Measurements from ENCODE around the gene PANK2.
"Not testable (repeated sequence)": the region's sequence is repeated elsewhere in the genome, so short reads cannot be mapped to it uniquely, and the experiment has no call there.

The PANK2 gene

GRCh38 chr20:3888622-3889488 is at the start of gene PANK2:
PANK2 (plus strand) TSS chr20:3889387.
- DNase-seq (ENCODE audit: low spot score) = peak; percentile 99

- DNase-seq (ENCODE audit: low spot score) = not testable (repeated sequence)
These were observed 49.0 kb upstream of the PANK2 start for GRCh38 chr20:3840201-3840600.

GRCh38 chr20:3842348-3842930 is 46.7 kb upstream of the PANK2 start:
- no peak for DNase-seq (ENCODE audit: low spot score)

GRCh38 chr20:3843490-3843889 is 45.7 kb upstream of the PANK2 start:
- no peak for DNase-seq (ENCODE audit: low spot score)

- DNase-seq (ENCODE audit: low spot score) = not testable (repeated sequence)
These were observed 45.1 kb upstream of the PANK2 start for GRCh38 chr20:3843990-3844619.

- no peak for DNase-seq (ENCODE audit: low spot score)
These were observed 42.8 kb upstream of the PANK2 start for GRCh38 chr20:3846378-3846739.

- peak; percentile 77 for DNase-seq (ENCODE audit: low spot score)
These were observed 42.3 kb upstream of the PANK2 start, which contains the start of gene MAVS for GRCh38 chr20:3846740-3847428. MAVS (plus strand) TSS chr20:3846834; CDS start chr20:3854625, 7,791 bp downstream.

GRCh38 chr20:3847429-3847940 is 41.7 kb upstream of the PANK2 start:
- DNase-seq (ENCODE audit: low spot score) = no peak

GRCh38 chr20:3848565-3848964 is 40.6 kb upstream of the PANK2 start:
- DNase-seq (ENCODE audit: low spot score) = no peak

GRCh38 chr20:3854462-3854871 is 34.7 kb upstream of the PANK2 start:
- no peak for DNase-seq (ENCODE audit: low spot score)

GRCh38 chr20:3857405-3857804 is 31.8 kb upstream of the PANK2 start:
- no peak for DNase-seq (ENCODE audit: low spot score)

- DNase-seq (ENCODE audit: low spot score) = no peak
These were observed 30.5 kb upstream of the PANK2 start for GRCh38 chr20:3858689-3859088.

- no peak for DNase-seq (ENCODE audit: low spot score)
These were observed 28.0 kb upstream of the PANK2 start for GRCh38 chr20:3861191-3861590.

GRCh38 chr20:3862333-3862732 is 26.9 kb upstream of the PANK2 start:
- no peak for DNase-seq (ENCODE audit: low spot score)

GRCh38 chr20:3863317-3863716 is 25.9 kb upstream of the PANK2 start:
- DNase-seq (ENCODE audit: low spot score) = no peak

GRCh38 chr20:3864518-3864917 is 24.7 kb upstream of the PANK2 start:
- DNase-seq (ENCODE audit: low spot score) = no peak

GRCh38 chr20:3865152-3865886 is 23.9 kb upstream of the PANK2 start:
- DNase-seq (ENCODE audit: low spot score) = no peak

- no peak for DNase-seq (ENCODE audit: low spot score)
These were observed 23.2 kb upstream of the PANK2 start for GRCh38 chr20:3865887-3866407.

- no peak for DNase-seq (ENCODE audit: low spot score)
These were observed 22.7 kb upstream of the PANK2 start for GRCh38 chr20:3866464-3866863.

- DNase-seq (ENCODE audit: low spot score) = no peak
These were observed 21.4 kb upstream of the PANK2 start for GRCh38 chr20:3867802-3868201.

Measured in pons (tissue), 1 donor.